Renal cortical epithelial cell (primary cell): ENCODE measurements around the gene ADCY7. TPM values are rescaled to one million over a fixed set of nuclear protein-coding genes. Genes with fewer than 3 reads are reported as not detected.
"Not testable (repeated sequence)": the region's sequence is repeated elsewhere in the genome, so short reads cannot be mapped to it uniquely, and the experiment has no call there.

ENCODE experiments used
- DNase-seq: peaks from one replicate; pipeline ENCODE4 v3.0.0-alpha.2; 2011; ENCODE audit warnings: low read depth
- total RNA-seq: library from RNA; depleted of rRNA; stranded (reverse); fragments of >200 nt; gene quantifications from 2 replicates; pipeline ENCODE4 v1.2.3, GENCODE V29; 2014

Gene ADCY7
- total RNA-seq = 30.9 and 48.8 TPM in 2 replicates

DNA sequence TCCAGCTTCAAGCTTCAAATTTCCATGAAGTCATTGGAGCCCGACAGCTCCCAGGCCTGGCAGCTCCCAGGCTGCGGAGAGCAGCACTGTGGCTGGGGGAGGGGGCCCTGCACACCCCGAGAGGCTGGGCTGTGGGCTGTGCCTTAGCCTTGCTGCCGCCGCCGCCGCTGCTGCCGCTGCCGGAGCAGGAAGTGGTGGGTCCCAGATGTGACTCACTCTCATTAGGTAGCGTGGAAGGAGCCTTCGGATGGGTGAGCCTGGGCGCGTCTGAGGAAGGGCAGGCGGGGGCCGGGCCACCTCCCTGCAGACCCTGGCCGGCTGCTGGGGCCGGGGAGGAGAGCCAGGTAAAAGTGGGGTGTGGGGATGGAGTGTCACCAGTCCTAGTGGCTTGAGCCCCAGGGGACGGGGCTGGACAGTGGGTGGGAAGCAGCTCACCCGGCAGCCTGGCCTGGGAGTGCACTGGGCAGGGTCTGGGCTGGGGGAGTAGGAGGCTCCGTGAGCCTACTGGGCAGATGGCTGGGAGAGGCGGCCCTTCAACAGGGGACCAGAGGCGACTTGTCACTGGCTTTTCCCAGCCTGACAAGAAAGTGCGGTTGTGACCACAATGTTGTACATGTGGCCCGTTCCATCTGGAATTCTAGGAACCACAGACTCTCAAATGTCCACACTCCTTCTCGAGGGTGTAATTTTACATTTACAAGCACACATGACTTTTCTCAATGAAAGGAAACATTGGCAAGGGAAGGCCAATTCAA, at the start of gene ADCY7:
ADCY7 (plus strand) TSS at position 215 of the 755 bp plus-strand sequence. CDS start 21,629 bp downstream, outside the sequence.
- peak; percentile 73 for DNase-seq

GRCh38 chr16:50219402-50219975, 46.9 kb upstream of the ADCY7 start:
- DNase-seq = no peak

DNA sequence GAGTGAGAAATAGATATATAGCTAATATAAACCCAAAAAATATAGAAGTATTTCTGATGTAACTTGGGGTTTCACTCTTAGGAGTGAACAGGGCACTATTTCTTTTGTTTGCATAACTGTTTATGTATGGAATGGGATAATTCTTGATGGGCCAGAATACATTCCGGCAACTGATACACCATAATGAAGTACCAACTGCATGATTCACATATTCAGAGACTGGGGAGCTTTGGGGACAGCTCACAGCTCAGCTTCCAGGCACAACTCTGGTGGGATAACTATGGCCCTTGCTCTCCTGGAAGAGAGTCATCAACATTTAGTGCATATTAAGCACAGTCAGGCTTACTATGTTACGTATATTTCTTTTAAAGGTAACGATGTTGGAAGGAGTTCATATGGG, 42.1 kb upstream of the ADCY7 start:
- DNase-seq = no peak

- DNase-seq = no peak
Observed at GRCh38 chr16:50227120-50227519, 39.2 kb upstream of the ADCY7 start.

GRCh38 chr16:50227665-50228064, 38.7 kb upstream of the ADCY7 start:
- no peak for DNase-seq

DNA sequence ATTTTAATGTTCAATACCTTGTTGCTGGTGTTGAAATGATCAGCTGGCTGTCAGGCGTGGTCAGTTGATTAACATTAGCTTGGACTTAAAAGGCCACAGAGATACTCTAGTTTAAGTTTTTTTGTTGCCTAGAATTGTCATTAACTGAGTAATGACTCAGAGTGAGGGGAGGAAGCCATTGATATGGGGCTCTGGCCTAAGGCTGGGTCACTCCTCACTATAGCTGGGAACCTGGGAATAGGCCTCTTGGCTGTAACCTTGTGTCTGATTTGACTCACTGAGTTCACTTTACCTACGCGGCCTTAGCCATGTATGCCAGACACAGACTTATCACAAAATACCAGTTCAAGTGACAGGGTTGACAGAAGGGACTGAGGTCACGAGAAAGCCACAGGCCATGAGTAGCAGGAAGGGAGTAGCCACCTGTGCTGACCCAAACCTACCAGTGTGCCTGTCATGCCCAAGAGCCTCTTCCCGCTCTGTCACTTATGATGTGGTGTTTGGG, 37.9 kb upstream of the ADCY7 start:
- DNase-seq = no peak

DNA sequence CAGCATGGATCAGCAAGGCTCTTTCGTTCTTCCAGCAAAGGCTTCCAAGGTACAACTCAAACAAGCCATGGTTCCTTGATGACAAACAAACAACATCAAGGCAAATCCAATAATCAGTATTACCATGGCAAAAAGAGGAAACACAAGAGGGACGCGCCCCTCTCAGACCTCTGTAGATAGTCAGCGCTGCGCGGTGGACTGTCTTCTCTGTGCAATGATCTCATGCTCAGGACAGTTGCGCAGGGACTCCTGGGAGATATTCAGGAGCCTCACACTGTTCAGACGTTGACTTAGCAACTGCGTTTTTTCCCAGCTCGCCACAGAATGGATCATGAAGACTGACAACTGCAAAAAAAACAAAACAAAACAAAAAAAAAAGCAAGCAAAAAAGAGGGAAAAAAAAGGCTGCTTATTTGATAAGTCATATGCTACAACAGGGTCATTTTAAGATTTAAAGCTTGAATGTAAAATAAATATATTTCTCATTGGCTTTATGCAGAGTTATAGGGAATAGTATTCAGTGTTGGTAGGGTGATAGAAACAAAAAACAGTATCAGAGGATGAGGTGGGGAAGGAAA, 37.1 kb upstream of the ADCY7 start:
- DNase-seq = no peak

DNA sequence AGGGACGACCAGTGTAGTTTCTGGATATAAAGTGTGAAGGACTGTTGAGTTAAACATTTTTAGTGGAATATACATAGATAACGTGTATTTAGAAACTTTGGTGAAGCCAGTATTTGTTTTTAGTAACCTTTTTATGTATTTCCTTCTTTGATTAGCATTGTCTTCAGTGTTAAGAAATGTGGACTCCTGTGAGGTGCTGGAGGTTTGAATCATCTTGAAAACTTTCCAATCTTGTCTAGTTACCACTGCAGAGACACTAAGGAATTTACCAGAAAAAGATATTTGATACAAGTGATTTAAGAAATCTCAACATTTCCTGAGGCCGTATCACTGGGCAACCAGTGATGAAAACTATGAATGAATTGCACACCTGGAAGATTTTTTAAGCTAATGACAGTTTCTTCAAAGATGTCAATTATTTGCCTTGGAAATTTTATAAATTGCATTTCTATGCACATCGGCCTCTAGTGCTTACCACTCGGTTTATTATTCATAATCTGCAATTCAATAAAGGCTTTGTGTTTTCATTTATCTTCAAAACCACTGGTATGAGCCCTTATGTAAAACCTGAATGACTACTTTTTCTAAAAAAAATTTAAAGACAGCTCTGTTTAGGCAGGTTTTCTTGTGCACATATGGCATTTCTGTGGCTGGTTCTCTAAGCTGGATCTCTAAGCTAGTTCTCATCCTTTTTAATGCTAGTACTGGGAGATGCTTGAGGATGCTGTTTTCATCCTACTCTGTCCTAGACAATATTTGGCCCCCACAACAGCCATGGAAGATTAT, 31.4 kb upstream of the ADCY7 start:
- DNase-seq = peak; percentile 32

DNA sequence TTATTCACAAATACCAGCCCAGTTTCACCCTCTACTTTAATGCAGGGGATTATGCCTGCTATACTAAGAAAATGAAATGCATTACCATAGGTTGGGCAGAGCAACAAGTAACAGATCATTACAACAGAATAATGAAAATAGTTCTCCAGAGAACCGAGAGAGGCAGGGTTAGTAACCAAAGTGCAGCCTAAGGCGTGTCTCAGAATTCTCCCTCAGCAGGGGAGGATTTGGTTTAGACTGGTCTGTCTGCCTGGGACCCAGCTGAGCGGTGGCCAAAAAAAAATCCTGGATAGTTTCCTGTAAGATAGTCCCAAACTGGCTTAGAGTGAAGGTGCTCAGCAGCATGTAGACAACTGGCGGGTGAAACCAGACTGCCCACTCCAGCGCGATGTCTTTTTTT, 30.8 kb upstream of the ADCY7 start:
- peak; percentile 23 for DNase-seq

DNA sequence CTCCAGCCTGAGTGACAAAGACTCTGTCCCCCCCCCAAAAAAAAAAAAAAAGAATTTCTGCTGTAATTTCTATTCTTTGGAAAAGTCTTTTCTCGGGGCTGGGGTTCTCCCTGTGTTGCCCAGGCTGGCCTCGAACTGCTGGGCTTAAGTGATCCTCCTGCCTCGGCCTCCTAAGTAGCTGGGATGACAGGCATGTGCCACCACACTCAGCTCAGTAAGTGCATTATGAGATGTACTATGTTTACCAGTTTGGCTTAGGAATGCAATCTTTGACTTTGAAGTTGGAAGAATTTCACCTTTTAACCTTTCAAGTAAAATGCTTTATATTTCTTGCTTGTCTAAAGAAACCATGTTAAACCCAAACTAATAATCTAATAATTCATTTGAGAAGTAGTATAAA, 28.0 kb upstream of the ADCY7 start:
- DNase-seq = no peak

GRCh38 chr16:50238868-50239301, 27.5 kb upstream of the ADCY7 start:
- DNase-seq = no peak

GRCh38 chr16:50243024-50243423, 23.3 kb upstream of the ADCY7 start:
- not testable (repeated sequence) for DNase-seq

DNA sequence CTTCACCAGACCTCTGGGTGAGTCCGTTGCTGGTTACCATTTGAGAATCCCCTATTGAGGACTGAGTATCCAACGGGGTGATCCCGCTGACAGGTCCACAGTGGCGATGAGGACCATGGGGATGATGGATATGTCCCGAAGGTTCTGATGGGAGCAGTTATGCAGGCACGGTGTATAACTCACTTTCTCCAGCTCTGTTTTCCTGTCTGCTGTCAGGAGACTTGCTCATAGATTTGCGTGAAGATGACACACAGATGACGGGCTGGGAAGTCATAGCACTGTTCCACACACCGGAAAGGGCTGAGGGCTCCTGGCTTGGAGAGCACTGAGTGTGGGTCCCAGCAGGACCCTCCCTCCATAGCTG, 22.2 kb upstream of the ADCY7 start:
- no peak for DNase-seq

- no peak for DNase-seq
Observed at GRCh38 chr16:50244504-50245416, 21.6 kb upstream of the ADCY7 start.

- DNase-seq = peak; percentile 60
Observed at GRCh38 chr16:50245417-50246298, 20.7 kb upstream of the ADCY7 start.

- DNase-seq = no peak
Observed at GRCh38 chr16:50246299-50247122, 19.8 kb upstream of the ADCY7 start.

DNA sequence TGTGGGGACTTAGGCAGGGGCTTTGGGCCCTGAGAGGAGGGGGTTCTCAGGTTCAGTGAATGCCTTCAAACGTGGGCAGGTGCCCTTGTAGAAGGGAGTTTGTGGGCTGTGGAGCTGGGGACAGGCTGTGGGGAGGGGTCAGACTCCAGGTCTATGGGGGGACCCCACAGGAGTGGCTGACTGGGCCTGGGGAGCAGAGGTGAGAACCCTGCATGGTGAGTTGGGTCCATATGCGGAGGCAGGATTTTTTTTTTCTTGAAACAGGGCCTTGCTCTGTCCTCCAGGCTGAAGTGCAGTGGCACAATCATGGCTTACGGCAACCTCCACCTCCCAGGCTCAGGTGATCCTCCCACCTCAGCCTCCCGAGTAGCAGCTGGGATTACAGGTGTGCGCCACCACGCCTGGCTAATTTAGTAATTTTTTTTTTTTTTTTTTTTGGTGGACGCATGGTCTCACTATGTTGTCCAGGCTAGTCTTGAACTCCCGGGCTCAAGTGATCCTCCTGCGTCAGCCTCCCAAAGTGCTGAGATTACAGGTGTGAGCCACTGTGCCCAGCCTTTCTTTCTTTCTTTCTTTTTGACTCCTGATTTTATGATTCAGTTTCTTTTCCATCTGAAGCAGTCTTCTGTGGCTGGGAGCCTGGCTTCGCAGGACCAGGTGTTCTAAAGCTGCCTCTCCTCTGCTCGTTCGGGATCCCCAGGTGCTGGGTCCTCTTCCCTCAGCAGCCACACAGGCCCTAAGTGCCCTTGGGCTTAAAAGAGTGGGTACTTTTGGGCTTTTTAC, 19.0 kb upstream of the ADCY7 start:
- no peak for DNase-seq

- DNase-seq = no peak
Observed at GRCh38 chr16:50247906-50248608, 18.3 kb upstream of the ADCY7 start.
